GM19395 (cell line): Measurements from ENCODE around the gene ABHD15.

Source experiments
- ATAC-seq: cut with Tn5 transposase; IDR thresholded peaks from one replicate; pipeline ENCODE4 v1.9.1; 2021; ENCODE audit warnings: mild to moderate bottlenecking, moderate library complexity; ENCODE audit not compliant: unreplicated experiment

Gene ABHD15, protein sequence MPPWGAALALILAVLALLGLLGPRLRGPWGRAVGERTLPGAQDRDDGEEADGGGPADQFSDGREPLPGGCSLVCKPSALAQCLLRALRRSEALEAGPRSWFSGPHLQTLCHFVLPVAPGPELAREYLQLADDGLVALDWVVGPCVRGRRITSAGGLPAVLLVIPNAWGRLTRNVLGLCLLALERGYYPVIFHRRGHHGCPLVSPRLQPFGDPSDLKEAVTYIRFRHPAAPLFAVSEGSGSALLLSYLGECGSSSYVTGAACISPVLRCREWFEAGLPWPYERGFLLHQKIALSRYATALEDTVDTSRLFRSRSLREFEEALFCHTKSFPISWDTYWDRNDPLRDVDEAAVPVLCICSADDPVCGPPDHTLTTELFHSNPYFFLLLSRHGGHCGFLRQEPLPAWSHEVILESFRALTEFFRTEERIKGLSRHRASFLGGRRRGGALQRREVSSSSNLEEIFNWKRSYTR

DNA sequence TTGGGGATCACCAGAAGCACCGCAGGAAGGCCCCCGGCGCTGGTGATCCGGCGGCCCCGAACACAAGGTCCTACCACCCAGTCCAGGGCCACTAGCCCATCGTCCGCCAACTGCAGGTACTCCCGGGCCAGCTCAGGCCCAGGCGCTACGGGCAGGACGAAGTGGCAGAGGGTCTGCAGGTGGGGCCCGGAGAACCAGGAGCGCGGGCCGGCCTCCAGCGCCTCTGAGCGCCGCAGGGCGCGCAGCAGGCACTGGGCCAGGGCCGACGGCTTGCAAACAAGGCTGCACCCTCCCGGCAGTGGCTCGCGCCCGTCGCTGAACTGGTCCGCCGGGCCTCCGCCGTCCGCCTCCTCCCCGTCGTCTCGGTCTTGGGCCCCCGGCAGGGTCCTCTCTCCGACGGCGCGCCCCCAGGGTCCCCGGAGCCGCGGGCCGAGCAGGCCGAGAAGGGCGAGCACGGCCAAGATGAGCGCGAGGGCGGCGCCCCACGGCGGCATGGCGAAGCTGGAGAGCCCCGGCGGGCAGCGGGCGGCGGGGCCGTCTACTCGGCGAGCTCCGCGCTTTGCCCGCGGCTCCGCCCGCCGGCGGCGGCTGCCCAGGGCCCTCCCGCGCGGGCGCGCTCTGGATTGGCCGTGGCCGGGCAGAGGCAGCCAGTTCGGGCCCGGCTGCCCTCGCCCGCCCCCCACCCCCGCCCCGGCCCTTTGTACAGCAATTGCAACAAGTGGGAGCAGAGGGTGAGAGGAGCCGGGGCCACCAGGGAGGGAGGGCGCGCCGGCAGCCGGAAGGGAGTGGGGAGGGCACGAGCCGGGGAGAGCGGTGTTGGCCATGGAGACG lies at the start of gene ABHD15:
ABHD15 (minus strand) TSS at position 565 of the 831 bp plus-strand sequence; CDS start at position 494, 71 bp downstream.
- ATAC-seq: no peak

DNA sequence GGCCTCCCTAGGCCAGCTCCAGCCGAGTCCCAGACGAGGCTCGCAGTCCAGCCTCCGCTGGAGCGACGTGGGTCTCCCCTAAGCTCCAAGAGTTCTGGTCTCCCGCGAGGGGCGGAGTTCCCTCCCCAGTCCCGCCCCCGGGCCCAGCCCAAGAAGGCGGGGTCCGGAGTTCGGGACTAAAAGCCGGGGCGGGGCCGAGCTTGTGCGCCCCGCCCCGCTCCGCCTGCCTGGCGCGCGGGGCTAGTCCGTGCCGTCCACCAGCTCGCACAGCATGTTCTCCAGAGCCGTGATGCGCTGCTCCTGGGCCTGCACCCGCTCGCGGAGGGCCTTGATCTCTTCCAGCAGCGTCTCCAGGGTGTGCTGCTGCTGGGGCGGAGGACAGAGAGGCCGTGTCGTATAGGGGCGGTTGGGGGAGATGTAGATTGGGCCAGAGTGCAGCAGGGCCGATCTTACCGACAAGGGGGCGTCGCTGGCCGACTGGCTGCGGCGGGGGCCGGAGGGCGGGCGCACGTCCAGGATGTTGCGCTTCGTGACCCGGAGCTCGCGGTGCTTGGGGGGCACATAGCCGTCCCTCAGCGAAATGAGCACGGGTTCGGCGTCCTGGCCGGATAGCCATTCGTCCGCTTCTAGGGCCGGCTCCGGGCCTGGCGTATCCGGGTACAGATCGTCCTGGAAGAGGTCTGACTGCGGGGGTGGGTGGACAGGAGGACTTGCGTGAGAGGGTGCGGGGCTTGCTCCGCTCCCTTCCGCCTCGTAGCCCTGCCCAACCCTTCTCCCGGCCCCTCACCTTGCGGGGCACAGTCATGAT lies 48.9 kb upstream of the ABHD15 start:
- no peak for ATAC-seq

- no peak for ATAC-seq
Observed at GRCh38 chr17:29615048-29615385, 48.2 kb upstream of the ABHD15 start.

DNA sequence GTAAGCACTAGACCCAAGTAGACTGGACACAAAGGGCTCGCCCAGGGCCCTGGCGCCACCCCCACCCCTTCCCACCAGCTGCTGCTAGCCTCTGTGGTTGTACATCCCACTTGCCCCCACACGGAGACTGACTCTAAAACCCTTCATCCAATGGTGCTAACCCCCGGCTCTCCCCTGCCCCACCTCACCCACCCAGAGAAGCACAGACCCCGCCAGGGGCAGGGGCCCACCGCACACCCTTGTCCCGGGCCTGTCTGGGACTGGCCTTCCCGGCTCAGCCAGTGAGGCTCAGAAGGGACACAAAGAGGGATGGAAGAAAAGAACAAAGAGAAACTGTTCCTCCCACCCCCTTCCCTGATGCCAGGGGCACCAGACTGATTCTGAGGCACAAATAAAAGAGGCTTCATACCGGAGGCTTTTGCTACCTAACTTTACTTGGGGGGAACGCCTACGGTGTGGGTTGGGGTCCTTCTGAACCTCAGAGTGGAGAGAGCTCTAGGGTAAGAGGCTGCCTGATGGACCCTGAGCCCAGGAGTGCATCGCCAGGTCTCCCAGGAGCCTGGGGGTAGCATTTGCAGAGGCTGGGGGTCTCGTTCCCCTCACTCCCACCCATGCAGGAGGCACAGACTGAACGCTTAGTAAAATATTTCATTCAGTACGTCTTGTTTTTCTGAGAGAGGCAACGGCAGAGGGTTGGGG lies 47.7 kb upstream of the ABHD15 start:
- no peak for ATAC-seq

DNA sequence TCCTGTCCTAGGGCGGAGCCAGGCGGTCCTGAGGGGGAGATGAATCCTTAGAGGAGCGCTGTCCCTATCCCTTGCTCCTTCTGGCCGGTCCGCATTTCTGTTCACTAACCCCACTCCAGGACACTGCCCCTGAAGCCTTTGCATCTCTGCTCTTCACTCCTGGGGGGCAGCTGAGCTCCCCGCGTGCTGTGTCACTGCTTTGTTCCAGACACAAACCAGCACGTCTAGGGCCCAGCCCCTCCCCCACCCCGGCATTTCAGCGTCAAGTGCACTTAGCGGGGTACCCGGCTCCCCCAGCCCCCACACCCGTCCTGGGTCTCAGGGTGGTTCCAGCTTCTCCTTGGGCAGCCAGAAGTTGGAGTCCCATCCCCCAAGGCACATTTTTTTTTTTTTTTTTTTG lies 47.0 kb upstream of the ABHD15 start:
- ATAC-seq: no peak

DNA sequence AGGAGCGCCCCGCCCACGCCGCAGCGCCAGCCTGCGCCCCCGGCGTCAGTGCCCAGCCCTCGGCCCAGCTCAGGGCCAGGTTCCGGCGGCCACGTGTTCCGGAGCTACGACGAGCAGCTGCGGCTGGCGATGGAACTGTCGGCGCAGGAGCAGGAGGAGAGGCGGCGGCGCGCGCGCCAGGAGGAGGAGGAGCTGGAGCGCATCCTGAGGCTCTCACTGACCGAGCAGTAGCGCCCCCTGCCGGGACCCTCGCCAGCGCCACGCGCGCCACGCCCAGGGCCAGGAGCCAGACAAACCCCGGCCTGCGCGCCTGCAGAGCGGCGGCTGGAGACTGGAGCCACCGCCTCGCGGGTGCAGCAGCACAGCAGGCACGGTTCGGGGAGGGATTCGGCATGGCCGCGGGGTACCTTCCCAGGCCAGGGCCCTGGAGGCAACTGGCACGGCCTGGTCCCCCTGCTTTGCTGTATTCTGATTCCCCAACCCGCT lies 46.6 kb upstream of the ABHD15 start:
- ATAC-seq: no peak

- ATAC-seq: no peak
Observed at GRCh38 chr17:29612404-29613280, 45.8 kb upstream of the ABHD15 start.

GRCh38 chr17:29612094-29612403 lies 45.2 kb upstream of the ABHD15 start:
- no peak for ATAC-seq

GRCh38 chr17:29611351-29612093 lies 44.7 kb upstream of the ABHD15 start:
- no peak for ATAC-seq

GRCh38 chr17:29610395-29610794 lies 43.6 kb upstream of the ABHD15 start:
- no peak for ATAC-seq

- no peak for ATAC-seq
Observed at GRCh38 chr17:29608986-29609385, 42.1 kb upstream of the ABHD15 start.

GRCh38 chr17:29607557-29608195 lies 40.8 kb upstream of the ABHD15 start:
- ATAC-seq: no peak

DNA sequence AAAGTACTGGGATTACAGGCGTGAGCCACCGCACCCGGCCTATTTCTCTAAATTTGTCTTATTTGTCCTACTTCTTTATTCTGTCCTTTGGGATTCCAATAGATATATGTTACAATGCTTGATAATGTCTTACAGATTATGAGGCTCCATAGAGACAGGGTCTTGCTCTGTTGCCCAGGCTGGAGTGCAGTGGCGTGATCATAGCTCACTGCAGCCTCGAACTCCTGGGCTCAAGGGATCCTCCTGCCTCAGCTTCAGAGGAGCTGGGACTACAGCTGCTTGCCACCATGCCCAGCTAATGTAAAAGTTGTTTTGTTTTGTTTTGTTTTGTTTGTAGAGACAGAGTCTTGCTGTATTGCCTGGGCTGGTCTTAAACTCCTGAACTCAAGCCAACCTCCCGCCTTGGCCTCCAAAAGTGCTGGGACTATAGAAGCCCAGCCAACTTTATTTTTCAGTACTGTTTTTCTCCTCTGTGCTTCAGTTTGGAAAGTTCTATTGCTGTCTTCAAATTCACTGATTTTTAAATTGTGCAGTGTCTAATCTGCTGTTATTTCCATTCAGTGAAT lies 36.4 kb upstream of the ABHD15 start:
- ATAC-seq: no peak

GRCh38 chr17:29597361-29598172 lies 30.7 kb upstream of the ABHD15 start:
- ATAC-seq: no peak

- ATAC-seq: no peak
Observed at GRCh38 chr17:29596811-29597210, 30.0 kb upstream of the ABHD15 start.

DNA sequence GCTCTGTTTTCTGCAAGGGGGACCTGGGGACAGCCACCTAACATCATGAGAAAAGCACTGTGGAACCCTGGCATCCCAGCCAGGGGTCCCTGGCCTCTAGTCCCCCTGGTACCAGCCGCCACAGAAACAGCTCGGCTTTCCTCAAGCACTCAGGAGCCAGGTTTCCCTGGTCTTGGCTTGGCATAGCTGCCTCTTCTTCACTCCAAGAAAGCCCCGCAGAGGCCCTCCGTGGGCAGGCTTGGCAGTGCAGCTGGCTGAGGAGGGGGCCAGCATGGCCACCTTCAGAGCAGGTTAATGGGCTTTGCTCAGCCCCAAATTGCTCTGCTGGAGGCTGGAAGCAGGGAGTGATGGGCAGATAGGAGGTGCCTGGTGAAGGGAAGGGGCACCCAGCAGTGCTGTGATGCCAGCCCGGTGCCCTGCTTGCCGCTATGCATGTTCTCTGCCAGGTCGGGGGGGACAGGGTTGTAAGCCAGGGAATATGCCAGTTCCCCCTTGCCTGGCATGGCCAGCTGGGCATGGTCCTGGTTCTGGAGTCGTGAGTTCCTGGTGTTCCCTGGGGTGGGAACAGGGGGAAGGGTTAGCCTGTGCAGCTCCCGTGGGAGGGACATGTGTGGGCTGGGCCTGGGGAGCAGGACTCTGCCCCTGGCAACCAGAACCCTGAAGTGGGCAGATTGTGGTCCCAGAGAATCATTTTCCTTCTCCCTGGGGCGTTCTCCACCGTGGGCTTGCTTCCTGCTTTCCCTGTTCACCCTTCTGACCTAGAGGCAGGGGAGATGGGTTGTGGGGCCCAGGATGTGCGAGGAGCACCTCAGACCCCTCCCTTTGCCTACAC lies 29.3 kb upstream of the ABHD15 start:
- no peak for ATAC-seq
